T1000 (cell line): Measurements from ENCODE around the gene WDR37.
"Not testable (repeated sequence)": the region's sequence is repeated elsewhere in the genome, so short reads cannot be mapped to it uniquely, and the experiment has no call there.

Experiments
- DNase-seq: peaks from one replicate; lab custom pipeline; 2025; ENCODE audit warnings: mixed read lengths; lab: John Stamatoyannopoulos, UW

The WDR37 gene

DNA sequence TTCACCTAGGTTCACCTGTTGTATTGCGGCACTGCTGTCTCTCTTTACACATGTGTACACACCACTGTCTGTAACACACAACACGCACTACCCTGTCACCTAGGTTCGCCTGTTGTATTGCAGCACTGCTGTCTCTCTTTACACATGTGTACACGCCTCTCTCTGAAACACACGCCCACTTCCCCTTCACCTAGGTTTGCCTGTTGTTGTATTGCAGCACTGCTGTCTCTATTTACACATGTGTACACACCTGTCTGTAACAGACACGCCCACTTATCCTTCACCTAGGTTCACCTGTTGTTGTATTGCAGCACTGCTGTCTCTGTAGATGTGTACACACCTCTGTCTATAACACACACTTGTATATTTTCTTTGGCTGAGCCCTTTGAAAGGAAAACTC, 51.5 kb downstream of the WDR37 start:
- no peak for DNase-seq

DNA sequence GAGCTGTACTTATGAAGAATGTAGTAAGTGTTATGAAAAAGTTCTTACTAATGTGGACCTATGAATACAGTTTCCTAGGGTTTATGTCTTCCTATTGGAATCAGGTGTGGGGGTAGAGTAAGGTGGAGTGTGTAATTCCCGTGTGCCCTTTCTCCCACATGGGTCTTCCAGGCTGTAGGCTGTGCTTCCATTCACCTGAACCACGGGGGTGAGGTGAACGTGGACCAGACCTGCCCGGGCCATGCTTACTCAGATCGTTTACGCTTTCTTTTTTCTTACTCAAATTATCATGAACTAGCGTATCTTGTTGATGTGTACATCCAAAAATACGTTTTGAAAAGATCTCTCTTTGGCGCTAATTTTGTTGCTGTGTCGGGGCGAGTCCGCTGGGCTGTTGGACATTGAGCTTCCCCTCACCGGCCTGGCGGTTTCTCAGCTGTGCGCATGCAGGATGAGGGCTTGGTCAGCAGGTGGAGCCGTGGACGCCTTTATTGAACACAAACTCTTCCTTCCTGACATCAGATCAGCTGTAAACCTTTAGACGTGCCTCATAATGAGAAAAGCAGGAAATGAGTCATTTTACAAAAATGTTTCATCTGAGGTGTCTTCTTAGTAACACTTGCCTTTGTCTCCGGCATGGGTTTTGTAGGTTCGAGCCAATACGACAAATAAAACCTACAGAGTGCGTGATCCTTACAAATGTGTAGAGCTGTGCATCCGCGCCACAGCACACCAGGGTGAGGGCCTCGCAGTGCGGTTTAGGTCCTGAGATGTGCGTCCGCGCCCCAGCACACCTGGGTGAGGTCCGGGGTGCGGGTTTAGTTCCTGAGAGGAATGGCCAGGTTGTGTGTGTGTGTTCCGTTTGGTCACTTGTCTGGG, 53.8 kb downstream of the WDR37 start:
- no peak for DNase-seq

GRCh38 chr10:1110674-1111119, 54.5 kb downstream of the WDR37 start:
- DNase-seq, result no peak

- DNase-seq, result no peak
These were observed 58.1 kb downstream of the WDR37 start for GRCh38 chr10:1114315-1114714.

GRCh38 chr10:1114719-1115606, 58.8 kb downstream of the WDR37 start:
- no peak for DNase-seq

- DNase-seq, result no peak
These were observed 59.4 kb downstream of the WDR37 start for GRCh38 chr10:1115607-1115955.

DNA sequence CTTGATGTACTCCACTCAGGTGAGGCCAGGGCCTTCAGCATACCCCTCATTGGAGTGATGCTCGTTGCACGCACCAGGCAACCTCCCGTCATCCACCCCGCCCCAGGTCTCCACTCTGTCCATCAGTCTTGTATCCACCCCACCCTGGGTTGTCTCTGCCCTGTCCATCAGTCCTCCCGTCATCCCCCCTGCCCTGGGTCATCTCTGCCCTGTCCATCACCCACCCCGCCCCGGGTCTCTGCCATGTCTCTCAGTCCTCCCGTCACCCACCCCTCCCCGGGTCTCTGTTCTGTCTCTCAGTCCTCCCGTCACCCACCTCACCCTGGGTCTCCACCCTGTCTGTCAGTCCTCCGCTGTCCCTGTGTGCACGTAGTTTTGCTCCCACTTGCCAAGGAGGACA, 59.9 kb downstream of the WDR37 start:
- DNase-seq, result no peak

- no peak for DNase-seq
These were observed 60.6 kb downstream of the WDR37 start for GRCh38 chr10:1116696-1117280.

- DNase-seq, result no peak
These were observed 61.5 kb downstream of the WDR37 start for GRCh38 chr10:1117651-1118050.

DNA sequence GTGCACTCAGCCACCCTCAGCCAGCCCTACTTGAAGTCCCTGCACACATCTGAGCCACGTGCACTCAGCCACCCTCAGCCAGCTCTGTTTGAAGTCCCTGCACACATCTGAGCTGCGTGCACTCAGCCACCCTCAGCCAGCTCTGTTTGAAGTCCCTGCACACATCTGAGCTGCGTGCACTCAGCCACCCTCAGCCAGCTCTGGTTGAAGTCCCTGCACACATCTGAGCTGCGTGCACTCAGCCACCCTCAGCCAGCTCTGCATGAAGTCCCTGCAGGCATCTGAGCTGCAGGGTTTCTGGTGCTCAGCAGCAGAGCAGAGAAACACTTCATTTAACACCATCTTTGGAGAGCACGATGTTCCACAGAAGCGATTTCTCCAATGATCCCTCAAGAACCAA, 62.1 kb downstream of the WDR37 start:
- DNase-seq, result not testable (repeated sequence)

GRCh38 chr10:1119027-1119426, 62.8 kb downstream of the WDR37 start:
- no peak for DNase-seq

- no peak for DNase-seq
These were observed 63.3 kb downstream of the WDR37 start for GRCh38 chr10:1119501-1119900.

GRCh38 chr10:1120306-1120705, 64.1 kb downstream of the WDR37 start:
- DNase-seq, result no peak

- DNase-seq, result no peak
These were observed 64.6 kb downstream of the WDR37 start for GRCh38 chr10:1120801-1121211.

DNA sequence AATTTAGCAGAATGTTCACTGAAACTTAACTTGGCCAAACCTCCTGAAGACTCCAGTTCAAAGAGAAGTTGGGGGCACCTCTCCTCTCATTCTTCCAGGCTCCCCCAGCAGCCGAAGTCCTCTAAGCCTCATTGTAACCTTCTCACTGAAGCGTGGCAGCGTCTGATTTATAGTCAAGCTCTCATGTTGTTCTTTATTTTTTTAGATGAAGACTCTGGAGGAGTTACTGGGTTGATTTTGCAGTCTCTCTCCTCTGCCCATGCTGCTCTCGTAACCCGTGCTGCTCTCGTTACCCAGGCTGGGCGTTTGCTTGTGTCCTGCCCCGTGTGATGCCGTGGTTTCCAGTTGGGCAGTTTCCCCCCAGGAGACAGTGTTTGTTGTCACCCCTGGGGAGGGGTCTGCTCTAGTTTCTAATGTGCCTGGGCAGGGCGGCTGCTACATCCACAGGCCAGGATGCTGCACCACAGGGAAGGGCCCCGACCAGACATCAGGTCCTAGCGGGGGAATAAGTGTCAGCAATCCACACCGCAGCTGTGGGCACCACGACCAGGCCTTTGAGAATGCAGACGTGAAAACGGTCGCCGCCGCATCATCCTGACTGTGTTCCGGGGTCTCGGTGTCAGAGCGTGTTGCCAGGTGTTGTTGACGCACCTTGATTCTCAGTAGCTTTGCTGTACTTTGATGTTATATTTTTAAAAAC, 65.2 kb downstream of the WDR37 start:
- no peak for DNase-seq

DNA sequence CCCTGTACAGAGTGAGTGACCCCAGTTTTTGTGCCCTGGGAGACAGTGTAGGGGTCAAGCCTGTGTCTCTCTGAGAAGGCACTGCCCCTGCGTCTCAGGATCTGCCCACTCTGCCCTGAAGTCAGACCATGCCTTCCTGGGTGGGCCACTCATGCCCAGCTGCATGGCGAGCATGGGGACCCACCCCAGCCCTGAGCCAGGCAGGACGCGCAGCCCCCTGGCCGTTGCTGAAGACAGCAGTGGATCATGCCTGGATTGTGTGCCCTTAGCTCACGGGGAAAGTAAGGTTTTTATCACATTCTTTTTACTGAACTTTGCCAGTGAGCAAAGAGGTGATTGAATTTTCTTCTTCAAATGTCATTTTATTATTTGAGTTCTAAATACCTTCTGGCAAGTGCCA, 66.2 kb downstream of the WDR37 start:
- DNase-seq, result no peak

- DNase-seq, result no peak
These were observed 67.0 kb downstream of the WDR37 start for GRCh38 chr10:1123198-1123597.

DNA sequence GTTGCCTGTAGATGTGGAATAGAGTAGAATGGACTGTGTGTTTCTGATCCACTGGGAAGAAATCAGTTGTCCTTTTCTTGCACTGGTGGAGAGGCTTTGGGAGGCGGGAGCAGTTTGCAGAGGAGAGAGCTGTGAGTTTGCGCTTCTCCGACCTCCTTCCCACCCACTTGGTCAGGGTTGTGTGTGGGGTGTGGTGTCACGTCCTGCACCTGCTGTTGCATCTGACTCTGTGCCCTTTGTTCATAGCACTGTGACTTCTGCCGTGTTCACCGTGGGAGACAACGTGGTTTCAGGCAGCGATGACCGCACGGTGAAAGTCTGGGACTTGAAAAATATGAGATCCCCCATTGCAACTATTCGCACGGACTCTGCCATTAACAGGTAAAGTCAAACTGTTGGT, 67.8 kb downstream of the WDR37 start:
- DNase-seq, result no peak

DNA sequence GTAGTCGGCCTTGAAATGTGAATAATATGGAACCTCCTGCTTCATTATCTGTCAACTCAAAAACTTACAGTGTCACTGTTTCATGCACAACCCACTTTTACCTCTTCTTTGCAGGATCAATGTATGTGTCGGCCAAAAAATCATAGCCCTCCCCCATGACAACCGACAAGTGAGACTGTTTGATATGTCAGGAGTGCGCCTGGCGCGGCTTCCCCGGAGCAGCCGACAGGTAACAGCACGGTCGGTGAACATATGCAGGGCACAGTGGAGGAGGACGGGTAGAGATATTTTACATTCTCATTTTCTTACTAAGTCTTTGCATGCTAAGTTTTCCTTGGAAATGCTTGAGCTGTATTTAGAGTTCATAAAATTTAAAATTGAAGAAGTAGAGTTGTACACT, 68.6 kb downstream of the WDR37 start:
- DNase-seq, result no peak

DNA sequence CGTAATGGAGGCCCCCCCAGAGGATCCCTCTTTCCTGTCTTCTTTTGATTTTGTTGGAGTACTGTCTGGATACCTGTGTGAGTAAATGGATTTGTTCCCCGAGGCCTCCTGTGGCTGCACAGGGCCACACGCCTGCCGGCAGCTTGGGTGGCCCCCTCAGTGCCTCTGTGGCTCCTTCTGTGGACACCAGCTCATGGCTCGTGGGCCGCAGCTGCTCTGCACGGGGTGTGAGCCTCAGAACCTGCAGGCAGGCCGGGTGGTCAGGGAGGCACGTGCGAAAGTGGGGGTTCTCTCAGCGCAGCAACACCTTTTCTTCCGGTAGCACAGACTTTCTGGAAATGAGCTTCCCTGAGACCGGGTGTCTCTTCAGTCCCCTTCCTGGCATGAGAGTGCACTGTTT, 70.3 kb downstream of the WDR37 start:
- no peak for DNase-seq

GRCh38 chr10:1127629-1128028, 71.4 kb downstream of the WDR37 start:
- no peak for DNase-seq

- no peak for DNase-seq
These were observed 71.9 kb downstream of the WDR37 start for GRCh38 chr10:1128115-1128514.
